GM18858 (cell line): Measurements from ENCODE around the gene EIF4E2.
"Not testable (repeated sequence)": the region's sequence is repeated elsewhere in the genome, so short reads cannot be mapped to it uniquely, and the experiment has no call there.

Source experiments
- ATAC-seq: cut with Tn5 transposase; IDR thresholded peaks from one replicate; pipeline ENCODE4 v1.9.1; 2021; ENCODE audit not compliant: unreplicated experiment

Gene EIF4E2

DNA sequence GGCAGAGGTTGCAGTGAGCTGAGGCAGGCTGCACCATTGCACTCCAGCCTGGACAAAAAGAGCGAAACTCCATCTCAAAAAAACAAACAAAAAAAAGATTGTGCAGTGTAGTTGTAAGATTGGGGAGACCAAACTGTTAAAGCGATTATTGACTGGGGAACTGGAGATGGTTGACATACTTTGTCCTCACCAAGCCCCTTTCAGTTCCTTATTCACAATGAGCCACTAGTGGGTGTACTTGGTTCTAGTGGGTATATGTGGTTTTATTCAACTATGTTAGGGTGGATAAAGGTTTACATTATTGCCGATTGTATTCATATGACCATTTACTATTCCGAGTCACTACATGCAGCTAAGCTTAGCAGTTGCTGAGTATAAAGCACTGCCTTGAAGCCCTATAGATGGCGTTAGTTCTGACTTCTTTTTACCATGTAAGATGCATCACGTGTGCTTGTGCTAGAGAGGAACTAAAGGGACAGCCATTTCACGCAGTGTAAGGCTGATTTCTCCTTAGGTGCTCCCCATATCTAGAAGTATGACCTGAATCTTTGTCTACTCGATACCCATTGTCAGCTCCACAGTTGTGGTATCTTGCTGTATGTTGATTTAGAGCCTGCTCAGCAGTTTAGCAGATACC, 12.1 kb downstream of the EIF4E2 start:
- ATAC-seq: no peak

DNA sequence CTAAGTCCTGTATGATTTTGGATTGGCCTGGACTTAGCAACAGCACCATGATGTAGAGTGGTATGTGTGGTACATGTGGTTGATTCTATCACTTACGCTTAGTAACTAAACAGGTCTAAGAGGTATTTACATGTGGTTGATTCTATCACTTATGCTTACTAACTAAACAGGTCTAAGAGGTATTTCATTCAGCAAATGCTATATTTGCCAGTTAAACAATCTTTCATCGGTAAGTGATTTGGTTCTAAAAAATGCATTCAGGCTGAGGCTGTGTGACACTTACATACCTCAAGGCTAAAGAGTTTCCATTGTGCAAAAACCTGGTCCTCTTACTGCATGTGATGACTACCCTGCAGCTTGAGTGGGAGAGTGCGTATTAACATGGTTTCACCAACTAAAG, 13.1 kb downstream of the EIF4E2 start:
- ATAC-seq: no peak

GRCh38 chr2:232567721-232568120, 17.2 kb downstream of the EIF4E2 start:
- ATAC-seq: no peak

GRCh38 chr2:232568161-232568560, 17.7 kb downstream of the EIF4E2 start:
- ATAC-seq: no peak

GRCh38 chr2:232569541-232569940, 19.1 kb downstream of the EIF4E2 start:
- no peak for ATAC-seq

GRCh38 chr2:232570481-232570880, 20.0 kb downstream of the EIF4E2 start:
- ATAC-seq: not testable (repeated sequence)

DNA sequence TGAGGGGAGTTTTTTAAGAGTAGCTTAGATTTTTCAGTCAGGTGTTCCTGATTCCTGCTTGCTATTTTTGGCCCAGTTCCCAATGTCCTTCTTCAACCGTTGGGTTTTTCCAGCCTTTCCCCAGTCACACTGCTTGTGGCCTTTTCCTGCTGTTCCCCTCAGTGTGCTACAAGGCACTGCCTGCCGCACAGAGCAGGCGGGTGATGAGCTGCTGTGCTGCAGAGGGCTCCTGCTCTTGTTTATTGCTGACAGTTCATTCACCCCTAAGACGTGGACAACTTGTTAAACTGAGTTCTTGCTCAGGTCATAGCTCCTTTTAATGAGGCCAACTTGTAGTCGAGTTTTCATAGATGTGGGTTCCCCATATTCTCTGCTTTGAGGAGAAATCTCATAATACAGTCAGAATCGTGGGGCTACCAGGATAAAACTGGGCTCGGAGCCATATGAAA, 20.6 kb downstream of the EIF4E2 start:
- ATAC-seq: no peak

GRCh38 chr2:232573042-232573441, 22.6 kb downstream of the EIF4E2 start:
- ATAC-seq: no peak

- ATAC-seq: no peak
Measured at GRCh38 chr2:232573771-232574435, 23.4 kb downstream of the EIF4E2 start.

GRCh38 chr2:232574674-232575403, 24.4 kb downstream of the EIF4E2 start:
- ATAC-seq: no peak

DNA sequence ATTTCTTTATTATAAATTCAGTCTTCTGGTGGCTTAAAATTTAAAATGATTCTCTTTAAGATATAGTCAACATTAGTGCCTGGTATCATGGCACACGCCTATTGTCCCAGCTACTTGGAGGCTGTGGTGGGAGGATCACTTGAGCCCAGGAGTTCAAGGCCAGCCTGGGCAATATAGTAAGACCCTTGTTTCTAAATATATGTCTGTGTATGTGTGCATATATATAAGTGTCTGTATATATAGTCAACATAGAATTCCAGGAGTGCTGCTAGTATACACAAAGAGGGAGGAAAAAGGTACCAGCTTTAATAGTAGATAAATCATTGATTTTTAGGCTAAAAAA, 24.9 kb downstream of the EIF4E2 start:
- ATAC-seq: no peak

GRCh38 chr2:232576995-232577394, 26.5 kb downstream of the EIF4E2 start:
- ATAC-seq: no peak

- no peak for ATAC-seq
Measured at GRCh38 chr2:232577841-232578240, 27.4 kb downstream of the EIF4E2 start.

DNA sequence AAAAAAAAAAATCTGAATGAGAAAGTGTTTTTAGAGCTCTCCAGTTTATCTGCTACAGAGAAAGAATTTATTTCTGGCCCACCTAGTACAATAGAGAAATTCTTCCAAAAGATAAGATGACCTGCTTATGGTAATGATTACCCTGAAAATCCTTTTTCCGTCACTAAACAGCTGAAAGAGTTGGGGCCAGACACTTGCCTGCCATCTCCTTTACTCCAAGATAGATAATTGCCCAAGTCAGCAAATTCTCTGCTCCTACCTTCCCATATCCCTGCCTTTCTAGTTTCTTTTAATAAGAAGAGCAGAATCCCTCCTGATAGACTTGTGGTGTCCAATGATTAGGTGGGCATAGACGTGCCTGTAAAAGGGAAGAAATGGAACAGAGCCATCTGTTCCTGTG, 28.1 kb downstream of the EIF4E2 start:
- ATAC-seq: no peak

DNA sequence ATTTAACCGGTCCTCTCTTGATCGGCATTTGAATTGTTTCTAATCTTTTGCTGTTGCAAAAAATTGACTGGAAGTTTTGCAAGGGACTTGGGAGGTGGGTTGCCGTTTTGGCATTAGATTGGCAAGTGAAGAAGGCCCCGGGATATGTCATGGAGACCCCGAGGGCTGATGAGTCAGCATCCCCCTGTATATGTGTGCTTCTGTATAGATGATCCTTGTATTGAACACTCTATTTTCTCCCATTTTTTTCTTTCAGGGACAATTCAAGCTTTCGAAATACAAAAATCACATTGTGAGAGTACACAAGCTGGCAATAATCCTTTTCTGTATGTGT, 30.1 kb downstream of the EIF4E2 start:
- ATAC-seq: no peak

DNA sequence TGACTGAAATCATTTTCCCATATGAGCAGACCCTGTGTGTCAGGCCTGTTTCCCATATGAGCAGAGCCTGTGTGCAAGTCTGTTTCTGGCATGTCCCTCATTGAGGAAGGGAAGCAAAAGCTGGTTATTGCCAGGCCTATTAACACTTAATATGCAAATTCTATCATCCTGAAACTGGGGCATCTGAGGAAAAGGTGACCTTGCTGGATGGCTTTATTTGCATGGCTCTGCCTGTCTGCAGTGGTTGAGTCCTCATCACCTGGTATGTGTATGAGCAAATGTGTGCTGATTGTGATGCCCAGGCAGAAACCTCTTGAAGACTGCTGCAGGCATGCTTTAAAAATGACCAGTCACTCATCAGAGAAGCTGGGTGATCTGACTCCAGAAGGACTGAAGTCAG, 31.2 kb downstream of the EIF4E2 start:
- no peak for ATAC-seq

GRCh38 chr2:232584238-232584637, 33.7 kb downstream of the EIF4E2 start:
- no peak for ATAC-seq

GRCh38 chr2:232586943-232587505, 36.5 kb downstream of the EIF4E2 start:
- no peak for ATAC-seq

DNA sequence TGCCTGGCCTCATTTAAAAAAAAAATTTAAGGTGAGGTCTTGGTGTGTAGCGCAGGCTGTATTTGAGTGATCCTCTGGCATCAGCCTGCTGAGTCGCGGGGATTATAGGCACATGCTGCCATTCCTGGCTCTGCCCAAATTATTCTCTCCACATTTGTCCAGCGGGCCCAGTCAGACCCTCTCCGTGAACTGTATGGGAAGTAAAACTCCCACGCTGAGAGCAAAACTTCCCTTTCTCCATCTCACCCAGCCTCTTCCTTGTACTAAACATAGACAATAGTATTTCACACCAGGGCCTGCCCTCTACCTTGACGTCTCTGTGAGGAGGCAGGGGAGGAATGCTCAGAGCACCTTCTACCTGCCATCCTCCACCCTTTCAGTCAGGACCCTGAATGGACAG, 37.0 kb downstream of the EIF4E2 start:
- no peak for ATAC-seq

DNA sequence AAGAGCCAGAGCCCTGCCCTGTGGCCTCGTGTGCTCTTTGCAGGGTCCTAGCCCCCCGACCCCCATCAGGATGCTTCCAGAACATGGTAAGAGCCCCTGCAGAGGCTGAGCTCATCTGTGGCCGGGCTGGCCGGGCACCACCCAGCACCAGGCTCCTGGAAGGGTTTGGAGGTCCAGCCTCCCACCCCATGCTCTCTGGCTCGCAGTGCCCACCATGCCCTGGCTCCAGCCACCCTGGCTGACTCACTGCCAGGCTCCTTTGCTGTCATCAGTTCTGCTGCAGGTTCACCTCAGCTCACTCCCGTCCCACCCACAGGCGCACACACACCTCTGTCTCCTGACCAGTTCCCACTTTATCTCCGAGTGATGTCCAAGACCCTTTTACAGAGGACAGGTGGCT, 37.5 kb downstream of the EIF4E2 start:
- no peak for ATAC-seq

DNA sequence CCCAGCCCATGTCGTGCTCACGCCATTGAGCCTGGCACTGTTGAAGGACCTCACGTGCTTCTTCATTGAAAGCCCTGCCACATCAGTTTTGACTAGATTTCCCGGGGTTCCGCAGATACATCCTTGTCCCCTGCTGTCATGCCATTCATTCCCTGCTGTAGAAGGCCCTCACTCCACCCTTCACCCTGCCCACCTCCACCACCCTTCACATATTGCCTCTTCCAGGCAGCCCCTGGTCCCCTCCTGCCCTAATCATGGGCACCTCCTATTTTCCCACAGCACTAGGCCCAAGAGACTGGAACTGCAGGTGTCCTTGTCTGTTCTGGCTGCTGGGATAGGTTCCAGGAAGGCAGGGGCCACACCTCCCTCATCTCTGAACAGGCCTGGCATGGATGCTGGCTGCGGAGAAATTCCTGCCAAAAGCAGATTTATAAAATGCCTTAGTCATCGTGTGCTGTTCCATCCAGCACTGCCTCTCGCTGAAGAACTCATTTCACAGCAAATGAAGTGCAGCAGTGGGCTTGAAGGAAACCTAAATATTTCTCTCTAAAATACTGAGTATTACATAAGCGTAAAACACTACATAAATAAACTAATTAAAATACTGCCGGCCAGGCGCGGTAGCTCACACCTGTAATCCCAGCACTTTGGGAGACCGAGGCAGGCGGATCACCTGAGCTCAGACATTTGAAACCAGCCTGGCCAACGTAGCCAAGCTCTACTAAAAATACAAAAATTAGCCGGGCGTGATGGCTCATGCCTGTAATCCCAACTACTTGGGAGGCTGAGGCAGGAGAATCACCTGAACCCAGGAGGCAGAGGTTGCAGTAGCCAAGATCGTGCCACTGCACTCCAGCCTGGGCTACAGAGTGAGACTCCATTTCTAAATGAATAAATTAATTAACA, 38.4 kb downstream of the EIF4E2 start:
- ATAC-seq: no peak
